NB4 (cell line): ENCODE measurements around the gene MYLIP.

ENCODE experiments used
- CTCF ChIP-seq: IDR thresholded peaks from one replicate; pipeline ENCODE4 v1.5.1; 2012; ENCODE audit warnings: low read depth, low read length
- MAX ChIP-seq: IDR thresholded peaks from 2 replicates; pipeline ENCODE4 v1.6.1; 2011; ENCODE audit warnings: low read depth, low read length

- TF ChIP-seq CTCF, result no peak
- no peak for TF ChIP-seq MAX
Observed at GRCh38 chr6:16181439-16182297, 52.8 kb downstream of the MYLIP start.
